Endothelial cell of umbilical vein (primary cell): ENCODE data around the gene MBOAT2. TPM values are rescaled to one million over a fixed set of nuclear protein-coding genes. Genes with fewer than 3 reads are reported as not detected.

ENCODE experiments used
- BruUV-seq: library from RNA; stranded (reverse); fragments of 400-500 nt; replicated peaks from 2 replicates; lab custom pipeline; 2021; lab: Mats Ljungman, UMichigan
- CTCF ChIA-PET: fragments of 300-600, 350-600 bp; sonication (Branson Sonifier 250); formaldehyde crosslinking; loops from one replicate; lab custom pipeline; 2021; ENCODE audit warnings: antibody characterized with exemption, inconsistent platforms; lab: Charles Lee
- POLR2A ChIA-PET: fragments of 300-600, 350-600 bp; sonication (Branson Sonifier 250); formaldehyde crosslinking; loops from one replicate; lab custom pipeline; 2021; ENCODE audit warnings: antibody characterized with exemption, inconsistent platforms; lab: Charles Lee
- DNase-seq: peaks from one replicate; pipeline ENCODE4 v3.0.0-alpha.2; 2011; ENCODE audit warnings: low read depth, low spot score
- FAIRE-seq: peaks from 2 replicates; lab custom pipeline; 2011; peaks lifted over from hg19 to GRCh38; lab: Jason Lieb, UNC
- H2AFZ ChIP-seq: 2 replicates; pipeline ENCODE4 v1.6.0; 2012; ENCODE audit warnings: low read depth, low read length, control low read depth, inconsistent platforms
- H3K27ac ChIP-seq: 2 replicates; pipeline ENCODE4 v1.5.1; 2011; ENCODE audit warnings: low read depth, mild to moderate bottlenecking, control low read depth, low read length, moderate library complexity; ENCODE audit not compliant: insufficient read depth
- H3K27me3 ChIP-seq, 2 experiments: 2 replicates each; pipeline versions ENCODE4 v1.6.0 to v1.6.1; 2011; ENCODE audit warnings: low read length in 2 of 2, mixed read lengths in 1 of 2; ENCODE audit not compliant: control insufficient read depth in 2 of 2, insufficient read depth in 2 of 2
- H3K36me3 ChIP-seq, 2 experiments: 2 replicates in 1 of 2; 3 replicates in 1 of 2; pipeline ENCODE4 v1.5.1; 2011; ENCODE audit warnings: low read length in 2 of 2, mild to moderate bottlenecking in 1 of 2, moderate library complexity in 1 of 2; ENCODE audit not compliant: control insufficient read depth in 2 of 2, insufficient read depth in 2 of 2; ENCODE audit errors: extremely low read depth in 1 of 2
- H3K4me1 ChIP-seq: 3 replicates; pipeline ENCODE4 v1.5.1; 2011; ENCODE audit warnings: mild to moderate bottlenecking, low read length; ENCODE audit not compliant: control insufficient read depth, insufficient read depth; ENCODE audit errors: extremely low read depth
- H3K4me2 ChIP-seq: 2 replicates; pipeline ENCODE4 v1.6.1; 2011; ENCODE audit warnings: low read length, control low read depth, mixed read lengths; ENCODE audit not compliant: insufficient read depth
- H3K4me3 ChIP-seq, 3 experiments: fragments of 200-600 bp in 1 of 3; sonication (generic), shearing (Covaris generic) in 1 of 3; replicated peaks in 1 of 3; 2 replicates each; pipeline ENCODE4 v1.5.1; 2011 to 2016; ENCODE audit warnings: control low read depth in 3 of 3, low read length in 3 of 3, mild to moderate bottlenecking in 2 of 3, inconsistent platforms in 1 of 3, low read depth in 1 of 3, moderate library complexity in 1 of 3; ENCODE audit not compliant: insufficient read depth in 1 of 3
- H3K79me2 ChIP-seq: 2 replicates; pipeline ENCODE4 v1.6.0; 2012; ENCODE audit warnings: low read length, inconsistent platforms; ENCODE audit not compliant: control insufficient read depth, insufficient read depth
- H3K9ac ChIP-seq: replicated peaks from 2 replicates; pipeline ENCODE3; 2011; ENCODE audit warnings: low read length, control low read depth; ENCODE audit not compliant: insufficient read depth; ENCODE audit errors: extremely low read depth
- H3K9me1 ChIP-seq: replicated peaks from 3 replicates; pipeline ENCODE4 v1.6.0; 2011; ENCODE audit warnings: mild to moderate bottlenecking, low read length; ENCODE audit not compliant: control insufficient read depth, insufficient read depth; ENCODE audit errors: extremely low read depth
- H3K9me3 ChIP-seq: replicated peaks from 2 replicates; pipeline ENCODE4 v1.5.1; 2012; ENCODE audit warnings: low read length, inconsistent platforms; ENCODE audit not compliant: control insufficient read depth, insufficient read depth
- H4K20me1 ChIP-seq: replicated peaks from 2 replicates; pipeline ENCODE3; 2011; ENCODE audit warnings: mild to moderate bottlenecking, low read length; ENCODE audit not compliant: control insufficient read depth, insufficient read depth; ENCODE audit errors: extremely low read depth
- CTCF ChIP-seq, 2 donors: IDR thresholded peaks; 1 replicate in 1 of 2; 2 replicates in 1 of 2; pipeline ENCODE4 v1.5.1; 2011; ENCODE audit warnings: low read length in 2 of 2, mild to moderate bottlenecking in 2 of 2, moderate library complexity in 2 of 2, control low read depth in 1 of 2, inconsistent platforms in 1 of 2, low read depth in 1 of 2; ENCODE audit not compliant: insufficient read depth in 1 of 2; ENCODE audit errors: extremely low read depth in 1 of 2
- EZH2 ChIP-seq: IDR thresholded peaks from 2 replicates; pipeline ENCODE4 v1.6.1; 2012; ENCODE audit warnings: borderline replicate concordance, low read depth, mild to moderate bottlenecking, moderate library complexity, low read length, inconsistent platforms; ENCODE audit not compliant: severe bottlenecking
- FOS ChIP-seq: IDR thresholded peaks from 2 replicates; pipeline ENCODE4 v1.6.1; 2011; ENCODE audit warnings: mild to moderate bottlenecking, low read length, moderate library complexity, borderline replicate concordance; ENCODE audit not compliant: insufficient read depth
- GATA2 ChIP-seq: IDR thresholded peaks from 2 replicates; pipeline ENCODE4 v1.7.0; 2011; ENCODE audit warnings: low read depth, mild to moderate bottlenecking, moderate library complexity, mixed read lengths, low read length; ENCODE audit not compliant: insufficient read length, insufficient read depth
- JUN ChIP-seq: IDR thresholded peaks from 2 replicates; pipeline ENCODE4 v1.6.1; 2011; ENCODE audit warnings: borderline replicate concordance, low read depth; ENCODE audit not compliant: insufficient read length, insufficient read depth
- MAX ChIP-seq: IDR thresholded peaks from 2 replicates; pipeline ENCODE4 v1.6.1; 2011; ENCODE audit not compliant: insufficient read depth, insufficient read length
- MYC ChIP-seq: IDR thresholded peaks from one replicate; pipeline ENCODE4 v1.6.1; 2011; ENCODE audit warnings: mild to moderate bottlenecking, low read depth, low read length
- POLR2A ChIP-seq: IDR thresholded peaks from 2 replicates; pipeline ENCODE4 v1.6.1; 2012; ENCODE audit warnings: low read depth, mild to moderate bottlenecking, control low read depth, low read length
- POLR2AphosphoS5 ChIP-seq: IDR thresholded peaks from 2 replicates; pipeline ENCODE4 v1.6.1; 2012; ENCODE audit warnings: low read depth, mild to moderate bottlenecking, control low read depth, low read length, moderate library complexity; ENCODE audit not compliant: insufficient read depth
- dilution Hi-C: fragments of 300-500 bp; cut with MboI; formaldehyde crosslinking; loops from one replicate; pipeline ENCODE4 v1.15.0; 2019; ENCODE audit warnings: low sequenced_read_pairs; ENCODE audit not compliant: extremely low pct_ligation_motif_present
- intact Hi-C: fragments of 100-400 bp; cut with micrococcal nuclease; formaldehyde crosslinking; loops from one replicate; pipeline ENCODE4 v1.10.0; 2022
- polyA plus RNA-seq, 4 experiments: library from polyadenylated mRNA; depleted of rRNA in 3 of 4; stranded (reverse) in 3 of 4; unstranded in 1 of 4; fragments of >200 nt; gene quantifications; 2 replicates each; pipeline versions ENCODE4 v1.2.1 to v1.2.3, GENCODE V29; 2011 to 2012; ENCODE audit warnings: missing spikeins in 1 of 4
- total RNA-seq: library from RNA; stranded (reverse); gene quantifications from 2 replicates; pipeline ENCODE4 v1.2.3, GENCODE V29; 2021

Gene MBOAT2
- total and polyA plus RNA-seq, 2 donors (not counting 3 experiments of a cell fraction or from before 2014, with no cell fraction given), result 10.9 to 22.1 TPM

- BruUV-seq, result no TSS peak
- Histone ChIP-seq H4K20me1 (no peaks in the 10 kb centered on the region), H3K27ac (no peak overlapping the region), H3K4me1 (no peaks in the 10 kb centered on the region), H3K27me3 (no peaks in the 10 kb centered on the region), H3K4me3 (no peak overlapping the region), H3K9ac (no peak overlapping the region), H3K79me2 (no peaks in the 10 kb centered on the region), H2AFZ (no peak overlapping the region), H3K9me3 (no peaks in the 10 kb centered on the region), H3K36me3 (no peaks in the 10 kb centered on the region), H3K4me2 (no peak overlapping the region), H3K9me1 (no peaks in the 10 kb centered on the region)
- no peak for DNase-seq
- intact Hi-C loops (no loop called here), dilution Hi-C loops (no loop called here)
- FAIRE-seq, result no peak
- POLR2A ChIA-PET, result no interaction called here
- TF ChIP-seq POLR2AphosphoS5, result no peak
- no peak for TF ChIP-seq MYC
- TF ChIP-seq GATA2, result no peak
- TF ChIP-seq POLR2A, result no peak
- no peak for TF ChIP-seq CTCF (IDR thresholded peaks at IDR 0.05; ENCODE audit: extremely low read depth in 1 of 2, insufficient read depth in 1 of 2, low read depth in 1 of 2, low read length in 2 of 2)
- no peak for TF ChIP-seq FOS
- no peak for TF ChIP-seq JUN
- TF ChIP-seq EZH2, result no peak
- no peak for TF ChIP-seq MAX
- CTCF ChIA-PET, result interaction anchor here (1.3 to 2.7 kb wide), 4 partner anchors 9 to 276 kb away, joined by 3 to 11 read pairs (median 5); no protein-coding TSS in a partner anchor
Observed at GRCh38 chr2:8863331-8863953, 140.0 kb downstream of the MBOAT2 start.
